ENCODE measurements around the gene CHAC1. TPM values are rescaled to one million over a fixed set of nuclear protein-coding genes. Genes with fewer than 3 reads are reported as not detected.

The CHAC1 gene
- total and polyA plus RNA-seq, 10 donors = 0.39 to 5.5 (median 1.6) TPM

DNA sequence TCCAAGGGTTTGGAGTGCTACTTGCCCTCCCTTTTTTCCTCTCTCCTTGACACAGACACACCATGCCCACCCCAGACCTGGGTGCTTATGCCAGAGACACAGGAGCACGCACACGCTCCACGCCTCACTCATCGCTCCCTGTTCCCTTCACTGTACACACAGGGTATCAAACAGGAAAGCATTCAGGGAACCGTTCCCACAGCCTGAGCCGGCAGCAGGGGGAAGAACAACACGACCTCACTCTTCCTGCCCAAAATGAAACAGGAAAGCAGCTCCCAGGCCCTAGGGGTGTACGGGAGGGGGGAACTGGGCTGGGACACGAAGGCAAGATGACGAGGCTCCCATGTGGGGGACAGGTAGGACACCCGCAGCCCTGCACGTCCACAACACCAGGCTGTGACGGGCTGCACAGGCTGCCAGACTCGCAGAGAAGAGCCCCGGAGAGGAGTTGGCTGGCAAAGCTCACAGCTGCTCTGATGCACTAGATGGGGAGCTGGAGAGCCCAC, 12.9 kb upstream of the CHAC1 start:
- intact Hi-C loops (cut with DNase I; ENCODE audit: low total_unique reads) = loop anchor here (5.0 kb wide), 1 partner anchor 33 kb away; no protein-coding TSS in a partner anchor

DNA sequence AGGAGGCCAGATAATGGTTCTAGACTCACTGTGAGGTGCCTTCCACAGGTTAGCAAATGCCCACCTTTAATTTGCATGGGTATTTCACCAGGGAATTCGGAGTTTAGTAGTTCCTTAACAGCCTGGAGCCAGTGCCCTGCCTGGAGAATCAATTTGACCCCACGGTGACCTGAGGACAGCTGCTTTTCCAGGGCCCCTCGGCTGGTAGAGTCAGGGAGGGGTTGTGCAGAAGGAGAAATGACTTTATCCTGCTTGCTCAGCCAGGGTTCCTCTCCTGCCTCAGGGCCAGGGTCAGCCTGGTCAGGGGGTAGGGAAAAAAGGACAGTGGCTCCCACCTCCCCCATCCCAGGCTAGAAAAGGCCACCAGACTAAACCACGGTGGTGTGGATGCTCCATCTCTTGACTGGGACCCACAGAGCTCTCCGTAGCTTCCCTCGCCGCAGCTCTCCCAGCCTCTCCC, 12.2 kb upstream of the CHAC1 start:
- Histone ChIP-seq H3K27me3 (replicated peaks in 1 of 7) (no peaks in the 10 kb centered on the region), H3K9me3 (no peaks in the 10 kb centered on the region), H3K27ac (peak overlapping the region; percentile 87 to 93 (median 88)), H3K4me3 (peak overlapping the region in 7 of 8 donors; percentile 35 to 76 (median 53)), H3K4me1 (peaks cover 31 to 76% (median 60%) of the 10 kb centered on the region in 6 donors), H3K36me3 (peaks cover 0 to 15% (median 3%) of the 10 kb centered on the region in 6 donors)
- TF ChIP-seq, protein P1, sequence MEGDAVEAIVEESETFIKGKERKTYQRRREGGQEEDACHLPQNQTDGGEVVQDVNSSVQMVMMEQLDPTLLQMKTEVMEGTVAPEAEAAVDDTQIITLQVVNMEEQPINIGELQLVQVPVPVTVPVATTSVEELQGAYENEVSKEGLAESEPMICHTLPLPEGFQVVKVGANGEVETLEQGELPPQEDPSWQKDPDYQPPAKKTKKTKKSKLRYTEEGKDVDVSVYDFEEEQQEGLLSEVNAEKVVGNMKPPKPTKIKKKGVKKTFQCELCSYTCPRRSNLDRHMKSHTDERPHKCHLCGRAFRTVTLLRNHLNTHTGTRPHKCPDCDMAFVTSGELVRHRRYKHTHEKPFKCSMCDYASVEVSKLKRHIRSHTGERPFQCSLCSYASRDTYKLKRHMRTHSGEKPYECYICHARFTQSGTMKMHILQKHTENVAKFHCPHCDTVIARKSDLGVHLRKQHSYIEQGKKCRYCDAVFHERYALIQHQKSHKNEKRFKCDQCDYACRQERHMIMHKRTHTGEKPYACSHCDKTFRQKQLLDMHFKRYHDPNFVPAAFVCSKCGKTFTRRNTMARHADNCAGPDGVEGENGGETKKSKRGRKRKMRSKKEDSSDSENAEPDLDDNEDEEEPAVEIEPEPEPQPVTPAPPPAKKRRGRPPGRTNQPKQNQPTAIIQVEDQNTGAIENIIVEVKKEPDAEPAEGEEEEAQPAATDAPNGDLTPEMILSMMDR (IDR thresholded peaks at IDR 0.05 in 8 of 11, conservative IDR thresholded peaks at IDR 0.05 in 3 of 11) = no peak
- TF ChIP-seq POLR2A (IDR thresholded peaks at IDR 0.05) = no peak
- TF ChIP-seq POLR2AphosphoS5 (IDR thresholded peaks at IDR 0.05) = no peak
- 29 to 48% (median 33%) methylated on average over 4 to 7 of the region's 7 CpGs for WGBS, 5 donors
- intact Hi-C loops (cut with DNase I; ENCODE audit: low total_unique reads) = loop anchor here (5.0 kb wide), 1 partner anchor 34 kb away; no protein-coding TSS in a partner anchor
- DNase-seq = no peak

More for the DNA sequence above, 12.9 kb upstream of the CHAC1 start:
- H3K36me3 ChIP-seq = peaks cover 0 to 18% (median 3%) of the 10 kb centered on the region in 6 donors
- no peaks in the 10 kb centered on the region for H3K27me3 ChIP-seq (replicated peaks in 1 of 7)
- peak overlapping the region; percentile 87 to 93 (median 88) for H3K27ac ChIP-seq
- WGBS, 5 donors = 10 to 22% (median 16%) methylated on average over 14 to 15 of the region's 15 CpGs
- H3K4me3 ChIP-seq = peak overlapping the region in 3 of 8 donors; percentile 11 to 76 (median 14)
- no peaks in the 10 kb centered on the region for H3K9me3 ChIP-seq
- TF ChIP-seq, protein P1 (IDR thresholded peaks at IDR 0.05 in 8 of 11, conservative IDR thresholded peaks at IDR 0.05 in 3 of 11) = no peak
- TF ChIP-seq POLR2AphosphoS5 (IDR thresholded peaks at IDR 0.05) = peak; percentile 52 to 81 (median 75)
- no peak for TF ChIP-seq POLR2A (IDR thresholded peaks at IDR 0.05)
- H3K4me1 ChIP-seq = peaks cover 31 to 81% (median 60%) of the 10 kb centered on the region in 6 donors
- DNase-seq = peak; percentile 82

DNA sequence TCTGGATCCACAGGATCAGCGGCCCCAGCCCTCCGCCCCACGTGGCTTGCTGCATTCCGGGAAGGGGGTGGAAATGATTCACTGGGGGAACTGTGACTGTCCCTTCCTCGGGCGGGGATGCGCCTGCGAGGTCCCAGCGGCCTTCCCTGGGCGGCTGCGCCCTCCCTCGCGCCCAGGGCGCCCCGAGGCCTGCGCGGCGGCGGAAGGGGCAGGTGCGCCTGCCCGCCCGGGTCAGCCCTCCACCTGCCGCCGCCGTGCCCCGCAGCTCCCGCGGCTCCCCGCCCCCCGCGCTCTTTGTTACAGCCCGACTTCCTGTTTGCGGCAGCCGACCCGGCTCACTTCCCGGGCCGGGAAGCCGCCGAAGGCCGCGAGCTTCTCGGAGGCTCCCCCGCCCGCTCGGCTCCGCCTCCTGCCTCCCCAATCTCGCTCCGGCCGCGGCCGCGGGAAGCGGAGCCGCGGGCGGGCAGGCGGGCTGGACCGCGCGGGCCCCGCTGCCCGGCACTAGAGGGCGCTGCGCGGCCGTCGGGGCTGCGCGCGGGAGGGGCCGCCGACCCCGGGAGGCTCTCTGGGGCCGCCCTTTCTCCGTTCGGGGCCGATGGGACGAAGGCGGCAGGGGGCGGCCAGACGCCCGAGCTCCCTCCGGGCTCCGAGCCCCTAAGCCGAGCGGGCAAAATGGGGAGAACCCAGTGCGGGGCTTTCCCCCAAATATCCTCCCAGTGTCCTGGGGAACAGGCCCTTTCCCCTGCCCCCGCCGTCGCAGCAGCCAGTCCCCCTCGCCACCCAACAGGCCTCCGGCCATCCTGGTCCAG, 11.5 kb upstream of the CHAC1 start:
- no peaks in the 10 kb centered on the region for H3K9me3 ChIP-seq
- peak overlapping the region; percentile 87 to 93 (median 88) for H3K27ac ChIP-seq
- TF ChIP-seq POLR2A (IDR thresholded peaks at IDR 0.05) (peak in 1 of 3 donors; percentile 6), POLR2AphosphoS5 (IDR thresholded peaks at IDR 0.05) (peak; percentile 57 to 84 (median 79))
- TF ChIP-seq, protein P1 (IDR thresholded peaks at IDR 0.05 in 8 of 11, conservative IDR thresholded peaks at IDR 0.05 in 3 of 11) = peak in 8 of 11 experiments; percentile 17 to 88 (median 76)
- DNase-seq = peak; percentile 95
- intact Hi-C loops (cut with DNase I; ENCODE audit: low total_unique reads) = loop anchor here (5.0 kb wide), 1 partner anchor 34 kb away; no protein-coding TSS in a partner anchor
- 1 to 2% (median 1%) methylated on average over 41 to 92 of the region's 92 CpGs for WGBS, 5 donors
- peaks cover 31 to 70% (median 58%) of the 10 kb centered on the region in 6 donors for H3K4me1 ChIP-seq
- H3K4me3 ChIP-seq = peak overlapping the region; percentile 35 to 76 (median 50)
- peaks cover 0 to 9% (median 0%) of the 10 kb centered on the region in 6 donors for H3K36me3 ChIP-seq
- no peaks in the 10 kb centered on the region for H3K27me3 ChIP-seq (replicated peaks in 1 of 7)
